Endothelial cell of umbilical vein (primary cell): ENCODE data around the gene CDK11B. TPM values are rescaled to one million over a fixed set of nuclear protein-coding genes. Genes with fewer than 3 reads are reported as not detected.

Experiments used
- BruUV-seq: library from RNA; stranded (reverse); fragments of 400-500 nt; replicated peaks from 2 replicates; lab custom pipeline; 2021; lab: Mats Ljungman, UMichigan
- CTCF ChIA-PET: fragments of 300-600, 350-600 bp; sonication (Branson Sonifier 250); formaldehyde crosslinking; loops from one replicate; lab custom pipeline; 2021; ENCODE audit warnings: antibody characterized with exemption, inconsistent platforms; lab: Charles Lee
- POLR2A ChIA-PET: fragments of 300-600, 350-600 bp; sonication (Branson Sonifier 250); formaldehyde crosslinking; loops from one replicate; lab custom pipeline; 2021; ENCODE audit warnings: antibody characterized with exemption, inconsistent platforms; lab: Charles Lee
- DNase-seq: peaks from one replicate; pipeline ENCODE4 v3.0.0-alpha.2; 2011; ENCODE audit warnings: low read depth, low spot score
- FAIRE-seq: peaks from 2 replicates; lab custom pipeline; 2011; peaks lifted over from hg19 to GRCh38; lab: Jason Lieb, UNC
- H2AFZ ChIP-seq: 2 replicates; pipeline ENCODE4 v1.6.0; 2012; ENCODE audit warnings: low read depth, low read length, control low read depth, inconsistent platforms
- H3K27ac ChIP-seq: 2 replicates; pipeline ENCODE4 v1.5.1; 2011; ENCODE audit warnings: low read depth, mild to moderate bottlenecking, control low read depth, low read length, moderate library complexity; ENCODE audit not compliant: insufficient read depth
- H3K27me3 ChIP-seq, 2 experiments: 2 replicates each; pipeline versions ENCODE4 v1.6.0 to v1.6.1; 2011; ENCODE audit warnings: low read length in 2 of 2, mixed read lengths in 1 of 2; ENCODE audit not compliant: control insufficient read depth in 2 of 2, insufficient read depth in 2 of 2
- H3K36me3 ChIP-seq, 2 experiments: 2 replicates in 1 of 2; 3 replicates in 1 of 2; pipeline ENCODE4 v1.5.1; 2011; ENCODE audit warnings: low read length in 2 of 2, mild to moderate bottlenecking in 1 of 2, moderate library complexity in 1 of 2; ENCODE audit not compliant: control insufficient read depth in 2 of 2, insufficient read depth in 2 of 2; ENCODE audit errors: extremely low read depth in 1 of 2
- H3K4me1 ChIP-seq: 3 replicates; pipeline ENCODE4 v1.5.1; 2011; ENCODE audit warnings: mild to moderate bottlenecking, low read length; ENCODE audit not compliant: control insufficient read depth, insufficient read depth; ENCODE audit errors: extremely low read depth
- H3K4me2 ChIP-seq: 2 replicates; pipeline ENCODE4 v1.6.1; 2011; ENCODE audit warnings: low read length, control low read depth, mixed read lengths; ENCODE audit not compliant: insufficient read depth
- H3K4me3 ChIP-seq, 3 experiments: fragments of 200-600 bp in 1 of 3; sonication (generic), shearing (Covaris generic) in 1 of 3; replicated peaks in 1 of 3; 2 replicates each; pipeline ENCODE4 v1.5.1; 2011 to 2016; ENCODE audit warnings: control low read depth in 3 of 3, low read length in 3 of 3, mild to moderate bottlenecking in 2 of 3, inconsistent platforms in 1 of 3, low read depth in 1 of 3, moderate library complexity in 1 of 3; ENCODE audit not compliant: insufficient read depth in 1 of 3
- H3K79me2 ChIP-seq: 2 replicates; pipeline ENCODE4 v1.6.0; 2012; ENCODE audit warnings: low read length, inconsistent platforms; ENCODE audit not compliant: control insufficient read depth, insufficient read depth
- H3K9ac ChIP-seq: replicated peaks from 2 replicates; pipeline ENCODE3; 2011; ENCODE audit warnings: low read length, control low read depth; ENCODE audit not compliant: insufficient read depth; ENCODE audit errors: extremely low read depth
- H3K9me1 ChIP-seq: replicated peaks from 3 replicates; pipeline ENCODE4 v1.6.0; 2011; ENCODE audit warnings: mild to moderate bottlenecking, low read length; ENCODE audit not compliant: control insufficient read depth, insufficient read depth; ENCODE audit errors: extremely low read depth
- H3K9me3 ChIP-seq: replicated peaks from 2 replicates; pipeline ENCODE4 v1.5.1; 2012; ENCODE audit warnings: low read length, inconsistent platforms; ENCODE audit not compliant: control insufficient read depth, insufficient read depth
- H4K20me1 ChIP-seq: replicated peaks from 2 replicates; pipeline ENCODE3; 2011; ENCODE audit warnings: mild to moderate bottlenecking, low read length; ENCODE audit not compliant: control insufficient read depth, insufficient read depth; ENCODE audit errors: extremely low read depth
- CTCF ChIP-seq, 2 donors: IDR thresholded peaks; 1 replicate in 1 of 2; 2 replicates in 1 of 2; pipeline ENCODE4 v1.5.1; 2011; ENCODE audit warnings: low read length in 2 of 2, mild to moderate bottlenecking in 2 of 2, moderate library complexity in 2 of 2, control low read depth in 1 of 2, inconsistent platforms in 1 of 2, low read depth in 1 of 2; ENCODE audit not compliant: insufficient read depth in 1 of 2; ENCODE audit errors: extremely low read depth in 1 of 2
- EZH2 ChIP-seq: IDR thresholded peaks from 2 replicates; pipeline ENCODE4 v1.6.1; 2012; ENCODE audit warnings: borderline replicate concordance, low read depth, mild to moderate bottlenecking, moderate library complexity, low read length, inconsistent platforms; ENCODE audit not compliant: severe bottlenecking
- FOS ChIP-seq: IDR thresholded peaks from 2 replicates; pipeline ENCODE4 v1.6.1; 2011; ENCODE audit warnings: mild to moderate bottlenecking, low read length, moderate library complexity, borderline replicate concordance; ENCODE audit not compliant: insufficient read depth
- GATA2 ChIP-seq: IDR thresholded peaks from 2 replicates; pipeline ENCODE4 v1.7.0; 2011; ENCODE audit warnings: low read depth, mild to moderate bottlenecking, moderate library complexity, mixed read lengths, low read length; ENCODE audit not compliant: insufficient read length, insufficient read depth
- JUN ChIP-seq: IDR thresholded peaks from 2 replicates; pipeline ENCODE4 v1.6.1; 2011; ENCODE audit warnings: borderline replicate concordance, low read depth; ENCODE audit not compliant: insufficient read length, insufficient read depth
- MAX ChIP-seq: IDR thresholded peaks from 2 replicates; pipeline ENCODE4 v1.6.1; 2011; ENCODE audit not compliant: insufficient read depth, insufficient read length
- MYC ChIP-seq: IDR thresholded peaks from one replicate; pipeline ENCODE4 v1.6.1; 2011; ENCODE audit warnings: mild to moderate bottlenecking, low read depth, low read length
- POLR2A ChIP-seq: IDR thresholded peaks from 2 replicates; pipeline ENCODE4 v1.6.1; 2012; ENCODE audit warnings: low read depth, mild to moderate bottlenecking, control low read depth, low read length
- POLR2AphosphoS5 ChIP-seq: IDR thresholded peaks from 2 replicates; pipeline ENCODE4 v1.6.1; 2012; ENCODE audit warnings: low read depth, mild to moderate bottlenecking, control low read depth, low read length, moderate library complexity; ENCODE audit not compliant: insufficient read depth
- dilution Hi-C: fragments of 300-500 bp; cut with MboI; formaldehyde crosslinking; loops from one replicate; pipeline ENCODE4 v1.15.0; 2019; ENCODE audit warnings: low sequenced_read_pairs; ENCODE audit not compliant: extremely low pct_ligation_motif_present
- intact Hi-C: fragments of 100-400 bp; cut with micrococcal nuclease; formaldehyde crosslinking; loops from one replicate; pipeline ENCODE4 v1.10.0; 2022
- polyA plus RNA-seq, 4 experiments: library from polyadenylated mRNA; depleted of rRNA in 3 of 4; stranded (reverse) in 3 of 4; unstranded in 1 of 4; fragments of >200 nt; gene quantifications; 2 replicates each; pipeline versions ENCODE4 v1.2.1 to v1.2.3, GENCODE V29; 2011 to 2012; ENCODE audit warnings: missing spikeins in 1 of 4
- total RNA-seq: library from RNA; stranded (reverse); gene quantifications from 2 replicates; pipeline ENCODE4 v1.2.3, GENCODE V29; 2021

CDK11B gene
- total and polyA plus RNA-seq, 2 donors (not counting 3 experiments of a cell fraction or from before 2014, with no cell fraction given), result 16.4 to 32.0 TPM

- Histone ChIP-seq H2AFZ (no peak overlapping the region), H4K20me1 (no peaks in the 10 kb centered on the region), H3K4me1 (no peaks in the 10 kb centered on the region), H3K9ac (no peak overlapping the region), H3K4me3 (no peak overlapping the region), H3K4me2 (no peak overlapping the region), H3K27me3 (peaks cover 10 to 22% of the 10 kb centered on the region in 2 experiments), H3K9me3 (no peaks in the 10 kb centered on the region), H3K9me1 (no peaks in the 10 kb centered on the region), H3K36me3 (no peaks in the 10 kb centered on the region), H3K27ac (no peak overlapping the region), H3K79me2 (no peaks in the 10 kb centered on the region)
- no TSS peak for BruUV-seq
- TF ChIP-seq CTCF (IDR thresholded peaks at IDR 0.05; ENCODE audit: extremely low read depth in 1 of 2, insufficient read depth in 1 of 2, low read depth in 1 of 2, low read length in 2 of 2), result no peak
- TF ChIP-seq EZH2, result no peak
- TF ChIP-seq POLR2AphosphoS5, result no peak
- TF ChIP-seq MYC, result no peak
- TF ChIP-seq FOS, result no peak
- no peak for TF ChIP-seq JUN
- no peak for TF ChIP-seq POLR2A
- TF ChIP-seq MAX, result no peak
- TF ChIP-seq GATA2, result no peak
- ChIA-PET POLR2A (interaction anchor here (0.6 kb wide), 1 partner anchor 464 kb away, joined by 5 read pairs; no protein-coding TSS in a partner anchor), CTCF (interaction anchor here (0.7 to 1.2 kb wide), 2 partner anchors 29 to 53 kb away, joined by 3 read pairs; no protein-coding TSS in a partner anchor)
- dilution Hi-C loops, result no loop called here
- FAIRE-seq, result no peak
- no peak for DNase-seq
- intact Hi-C loops, result no loop called here
Measured at GRCh38 chr1:1601564-1602303, 57.1 kb downstream of the CDK11B start.
